Activated CD4-positive, alpha-beta memory T cell treated with anti-CD3 and anti-CD28 coated beads for 36 hours (primary cell): ENCODE measurements around the gene RAD23A. TPM values are rescaled to one million over a fixed set of nuclear protein-coding genes. Genes with fewer than 3 reads are reported as not detected.

Experiments
- CTCF ChIA-PET: fragments of 350-600 bp; sonication (Branson Sonifier 250); formaldehyde crosslinking; loops from one replicate; lab custom pipeline; 2021; ENCODE audit warnings: antibody characterized with exemption, inconsistent platforms; lab: Charles Lee
- POLR2A ChIA-PET: fragments of 350-600 bp; sonication (Branson Sonifier 250); formaldehyde crosslinking; loops from one replicate; lab custom pipeline; 2021; ENCODE audit warnings: antibody characterized with exemption; lab: Charles Lee
- DNase-seq: peaks from one replicate; pipeline ENCODE4 v3.0.0-alpha.2; 2020
- H3K27ac Mint-ChIP-seq: one replicate; pipeline ENCODE4 v1.8.0; 2021; ENCODE audit warnings: mixed read lengths
- H3K27me3 Mint-ChIP-seq: one replicate; pipeline ENCODE4 v1.8.0; 2021; ENCODE audit warnings: mixed read lengths
- H3K36me3 Mint-ChIP-seq: one replicate; pipeline ENCODE4 v1.8.0; 2021; ENCODE audit warnings: mixed read lengths
- H3K4me1 Mint-ChIP-seq: one replicate; pipeline ENCODE4 v1.8.0; 2021; ENCODE audit warnings: low read depth, mixed read lengths
- H3K4me3 Mint-ChIP-seq: one replicate; pipeline ENCODE4 v1.8.0; 2021; ENCODE audit warnings: mild to moderate bottlenecking, mixed read lengths
- H3K9me3 Mint-ChIP-seq: one replicate; pipeline ENCODE4 v1.8.0; 2021; ENCODE audit warnings: mixed read lengths
- intact Hi-C: fragments of 100-400 bp; cut with micrococcal nuclease; formaldehyde crosslinking; loops from one replicate; pipeline ENCODE4 v1.15.1; 2023
- microRNA-seq: library from miRNA; unstranded; fragments of <30 nt; microRNA quantifications from one replicate; pipeline ENCODE4 v1.2.0, GENCODE V29; 2022; ENCODE audit warnings: borderline number of aligned reads, borderline microRNAs expressed, borderline replicate concordance
- total RNA-seq, 2 experiments: library from RNA; stranded (reverse); gene quantifications; one replicate each; pipeline ENCODE4 v1.2.3, GENCODE V29; 2021

The RAD23A gene
- total RNA-seq, 2 experiments from 2014 or later = 190 to 194 TPM

GRCh38 chr19:12997967-12998940, 52.6 kb downstream of the RAD23A start:
- no peak overlapping the region for H3K27ac Mint-ChIP-seq
- H3K4me1 Mint-ChIP-seq = peaks cover 6% of the 10 kb centered on the region
- H3K4me3 Mint-ChIP-seq = no peak overlapping the region
- CTCF ChIA-PET = no interaction called here
- intact Hi-C loops = no loop called here
- H3K36me3 Mint-ChIP-seq = no peaks in the 10 kb centered on the region
- no peaks in the 10 kb centered on the region for H3K9me3 Mint-ChIP-seq
- H3K27me3 Mint-ChIP-seq = peaks cover 11% of the 10 kb centered on the region
- DNase-seq = no peak
- POLR2A ChIA-PET = no interaction called here

- POLR2A ChIA-PET = no interaction called here
- Mint-ChIP-seq H3K9me3 (no peaks in the 10 kb centered on the region), H3K27me3 (peaks cover 5% of the 10 kb centered on the region), H3K36me3 (no peaks in the 10 kb centered on the region), H3K4me1 (no peaks in the 10 kb centered on the region), H3K27ac (no peak overlapping the region), H3K4me3 (no peak overlapping the region)
- intact Hi-C loops = no loop called here
- DNase-seq = no peak
- CTCF ChIA-PET = interaction anchor here (1.3 kb wide), 1 partner anchor 17 kb away, joined by 3 read pairs; no protein-coding TSS in a partner anchor
Observed at GRCh38 chr19:13001166-13001501, 55.5 kb downstream of the RAD23A start.

GRCh38 chr19:13001502-13002165, 56.0 kb downstream of the RAD23A start:
- Mint-ChIP-seq H3K9me3 (no peaks in the 10 kb centered on the region), H3K27ac (no peak overlapping the region), H3K4me1 (no peaks in the 10 kb centered on the region), H3K4me3 (no peak overlapping the region), H3K27me3 (peaks cover 5% of the 10 kb centered on the region), H3K36me3 (no peaks in the 10 kb centered on the region)
- ChIA-PET CTCF (interaction anchor here (0.7 to 5.2 kb wide), 3 partner anchors 59 to 94 kb away, joined by 4 to 26 read pairs (median 5); no protein-coding TSS in a partner anchor), POLR2A (no interaction called here)
- intact Hi-C loops = no loop called here
- DNase-seq = no peak

- no peaks in the 10 kb centered on the region for H3K36me3 Mint-ChIP-seq
- ChIA-PET POLR2A (no interaction called here), CTCF (interaction anchor here (0.7 to 5.2 kb wide), 3 partner anchors 58 to 93 kb away, joined by 4 to 26 read pairs (median 5); no protein-coding TSS in a partner anchor)
- peaks cover 5% of the 10 kb centered on the region for H3K27me3 Mint-ChIP-seq
- H3K9me3 Mint-ChIP-seq = no peaks in the 10 kb centered on the region
- DNase-seq = no peak
- no peaks in the 10 kb centered on the region for H3K4me1 Mint-ChIP-seq
- intact Hi-C loops = no loop called here
- no peak overlapping the region for H3K4me3 Mint-ChIP-seq
- H3K27ac Mint-ChIP-seq = no peak overlapping the region
Observed at GRCh38 chr19:13002166-13002898, 56.7 kb downstream of the RAD23A start.

- intact Hi-C loops = no loop called here
- no peak for DNase-seq
- Mint-ChIP-seq H3K9me3 (no peaks in the 10 kb centered on the region), H3K27ac (no peak overlapping the region), H3K4me1 (no peaks in the 10 kb centered on the region), H3K4me3 (no peak overlapping the region), H3K27me3 (peaks cover 3% of the 10 kb centered on the region), H3K36me3 (no peaks in the 10 kb centered on the region)
- CTCF ChIA-PET = interaction anchor here (5.2 kb wide), 1 partner anchor 57 kb away, joined by 26 read pairs; no protein-coding TSS in a partner anchor
- POLR2A ChIA-PET = no interaction called here
Observed at GRCh38 chr19:13003081-13003480, 57.4 kb downstream of the RAD23A start.

Small RNA genes lying within 50 kb of the gene (microRNA-seq; reads per million reads assigned to microRNA genes)
- not detected for gene MIR5695
- gene MIR6515 = 11.0 reads per million, percentile 34 among the genes with 10 or more reads in this experiment

Other genes starting within 250 kb of the RAD23A start
- gene FBXW9, start 249.2 kb upstream of the RAD23A start, total RNA-seq = 1 to 10 TPM; 6.6 to 7.0 TPM
- gene TNPO2, start 221.9 kb upstream of the RAD23A start, total RNA-seq = 10 to 100 TPM; 65.2 to 76.4 TPM
- gene TRIR, start 211.2 kb upstream of the RAD23A start, total RNA-seq = 100 to 1,000 TPM; 167 to 182 TPM
- gene GET3, start 208.4 kb upstream of the RAD23A start, total RNA-seq = 10 to 100 TPM; 54.2 TPM
- not detected for gene BEST2, start 194.1 kb upstream of the RAD23A start, total RNA-seq
- 10 to 100 TPM; 20.2 to 22.2 TPM for gene HOOK2, start 170.3 kb upstream of the RAD23A start, total RNA-seq
- 100 to 1,000 TPM; 409 to 411 TPM for gene JUNB, start 154.4 kb upstream of the RAD23A start, total RNA-seq
- 100 to 1,000 TPM; 253 to 258 TPM for gene PRDX2, start 144.1 kb upstream of the RAD23A start, total RNA-seq
- gene THSD8, start 143.8 kb upstream of the RAD23A start, total RNA-seq = 10 to 100 TPM; 42.4 to 44.6 TPM
- 10 to 100 TPM; 61.9 to 66.8 TPM for gene RNASEH2A, start 139.3 kb upstream of the RAD23A start, total RNA-seq
- gene RTBDN, start 111.3 kb upstream of the RAD23A start, total RNA-seq = not detected
- gene MAST1, start 107.3 kb upstream of the RAD23A start, total RNA-seq = 1 to 10 TPM; 1.7 to 2.3 TPM
- 10 to 100 TPM; 27.0 to 27.5 TPM for gene DNASE2, start 64.4 kb upstream of the RAD23A start, total RNA-seq
- under 1 TPM; 0.12 to 0.19 TPM for gene KLF1, start 58.7 kb upstream of the RAD23A start, total RNA-seq
- gene GCDH, start 54.7 kb upstream of the RAD23A start, total RNA-seq = 10 to 100 TPM; 33.6 to 34.4 TPM
- 1 to 10 TPM; 3.0 to 4.2 TPM for gene SYCE2, start 26.6 kb upstream of the RAD23A start, total RNA-seq
- 100 to 1,000 TPM; 109 to 110 TPM for gene FARSA, start 12.2 kb upstream of the RAD23A start, total RNA-seq
- gene CALR, start 7.3 kb upstream of the RAD23A start, total RNA-seq = 100 to 1,000 TPM; 625 to 642 TPM
- gene GADD45GIP1, start 11.4 kb downstream of the RAD23A start, total RNA-seq = 10 to 100 TPM; 31.2 to 32.6 TPM
- gene DAND5, start 23.7 kb downstream of the RAD23A start, total RNA-seq = under 1 TPM in 1 of 2 experiments, not detected in 1; 0.12 TPM
- gene NFIX, start 49.6 kb downstream of the RAD23A start, total RNA-seq = 1 to 10 TPM; 1.6 to 2.0 TPM
- 1 to 10 TPM; 5.0 to 5.6 TPM for gene LYL1, start 157.0 kb downstream of the RAD23A start, total RNA-seq
- gene TRMT1, start 170.9 kb downstream of the RAD23A start, total RNA-seq = 10 to 100 TPM; 59.2 to 61.3 TPM
- gene NACC1, start 172.4 kb downstream of the RAD23A start, total RNA-seq = 10 to 100 TPM; 89.8 to 90.9 TPM
- gene STX10, start 204.5 kb downstream of the RAD23A start, total RNA-seq = 10 to 100 TPM; 65.5 to 66.3 TPM
- 100 to 1,000 TPM; 129 to 137 TPM for gene IER2, start 204.5 kb downstream of the RAD23A start, total RNA-seq